ENCODE measurements around the gene CHST5. TPM values are rescaled to one million over a fixed set of nuclear protein-coding genes. Genes with fewer than 3 reads are reported as not detected.

Gene CHST5
- total RNA-seq, 2 experiments from 2014 or later = not detected

GRCh38 chr16:75529056-75529905, 6.6 kb downstream of the CHST5 start:
- no peaks in the 10 kb centered on the region for H3K9me3 Mint-ChIP-seq
- CTCF ChIA-PET = no interaction called here
- H3K4me1 Mint-ChIP-seq (ENCODE audit: low read depth) = no peaks in the 10 kb centered on the region
- intact Hi-C loops (cut with DNase I, micrococcal nuclease) = no loop called here
- H3K27me3 Mint-ChIP-seq = no peaks in the 10 kb centered on the region
- Histone ChIP-seq H3K36me3 (ENCODE audit: insufficient read depth, low read length) (no peaks in the 10 kb centered on the region), H3K27ac (ENCODE audit: low read depth in 1 of 2, low read length in 2 of 2) (no peak overlapping the region), H3K4me1 (ENCODE audit: insufficient read depth, low read length) (no peaks in the 10 kb centered on the region), H3K4me3 (ENCODE audit: low read length) (no peak overlapping the region), H3K9me3 (ENCODE audit: control insufficient read depth in 1 of 2, insufficient read depth in 1 of 2, low read length in 2 of 2) (peaks cover 0 to 6% of the 10 kb centered on the region in 2 experiments), H3K27me3 (ENCODE audit: control insufficient read depth in 1 of 2, insufficient read depth in 2 of 2, low read length in 2 of 2) (no peaks in the 10 kb centered on the region)
- H3K36me3 Mint-ChIP-seq (ENCODE audit: low read depth) = no peaks in the 10 kb centered on the region
- DNase-seq = no peak
- POLR2A ChIA-PET = no interaction called here
- TF ChIP-seq CTCF (IDR thresholded peaks at IDR 0.05) = no peak
- H3K27ac Mint-ChIP-seq = no peak overlapping the region
- ATAC-seq (ENCODE audit: poor library complexity) = no peak
- no peak overlapping the region for H3K4me3 Mint-ChIP-seq

GRCh38 chr16:75527825-75528299, 8.0 kb downstream of the CHST5 start:
- intact Hi-C loops (cut with DNase I, micrococcal nuclease) = no loop called here

GRCh38 chr16:75526032-75526790, 9.7 kb downstream of the CHST5 start:
- Mint-ChIP-seq H3K4me3 (no peak overlapping the region), H3K9me3 (no peaks in the 10 kb centered on the region), H3K36me3 (ENCODE audit: low read depth) (no peaks in the 10 kb centered on the region), H3K4me1 (ENCODE audit: low read depth) (no peaks in the 10 kb centered on the region), H3K27ac (no peak overlapping the region), H3K27me3 (no peaks in the 10 kb centered on the region)
- intact Hi-C loops (cut with DNase I, micrococcal nuclease) = no loop called here
- no peak for ATAC-seq (ENCODE audit: poor library complexity)
- peaks cover 0 to 6% of the 10 kb centered on the region in 2 experiments for H3K9me3 ChIP-seq (ENCODE audit: control insufficient read depth in 1 of 2, insufficient read depth in 1 of 2, low read length in 2 of 2)
- H3K27me3 ChIP-seq (ENCODE audit: control insufficient read depth in 1 of 2, insufficient read depth in 2 of 2, low read length in 2 of 2) = no peaks in the 10 kb centered on the region
- H3K4me3 ChIP-seq (ENCODE audit: low read length) = no peak overlapping the region
- no peaks in the 10 kb centered on the region for H3K4me1 ChIP-seq (ENCODE audit: insufficient read depth, low read length)
- no peak for TF ChIP-seq CTCF (IDR thresholded peaks at IDR 0.05)
- H3K27ac ChIP-seq (ENCODE audit: low read depth in 1 of 2, low read length in 2 of 2) = no peak overlapping the region
- H3K36me3 ChIP-seq (ENCODE audit: insufficient read depth, low read length) = no peaks in the 10 kb centered on the region
- ChIA-PET POLR2A (no interaction called here), CTCF (no interaction called here)
- no peak for DNase-seq

More at GRCh38 chr16:75527825-75528299, 8.0 kb downstream of the CHST5 start:
- no peaks in the 10 kb centered on the region for H3K9me3 Mint-ChIP-seq
- Histone ChIP-seq H3K4me3 (ENCODE audit: low read length) (no peak overlapping the region), H3K27me3 (ENCODE audit: control insufficient read depth in 1 of 2, insufficient read depth in 2 of 2, low read length in 2 of 2) (no peaks in the 10 kb centered on the region), H3K27ac (ENCODE audit: low read depth in 1 of 2, low read length in 2 of 2) (no peak overlapping the region), H3K9me3 (ENCODE audit: control insufficient read depth in 1 of 2, insufficient read depth in 1 of 2, low read length in 2 of 2) (peaks cover 0 to 6% of the 10 kb centered on the region in 2 experiments), H3K4me1 (ENCODE audit: insufficient read depth, low read length) (no peaks in the 10 kb centered on the region), H3K36me3 (ENCODE audit: insufficient read depth, low read length) (no peaks in the 10 kb centered on the region)
- no peaks in the 10 kb centered on the region for H3K4me1 Mint-ChIP-seq (ENCODE audit: low read depth)
- no peak overlapping the region for H3K27ac Mint-ChIP-seq
- POLR2A ChIA-PET = no interaction called here
- ATAC-seq (ENCODE audit: poor library complexity) (no peak), DNase-seq (no peak)
- TF ChIP-seq CTCF (IDR thresholded peaks at IDR 0.05) = no peak
- H3K4me3 Mint-ChIP-seq = no peak overlapping the region
- CTCF ChIA-PET = no interaction called here
- no peaks in the 10 kb centered on the region for H3K27me3 Mint-ChIP-seq
- no peaks in the 10 kb centered on the region for H3K36me3 Mint-ChIP-seq (ENCODE audit: low read depth)
